NCI-H1048 (cell line): Measurements from ENCODE around the gene CDC40.

ENCODE experiments used
- DNase-seq: peaks from one replicate; lab custom pipeline; 2025; lab: John Stamatoyannopoulos, UW

CDC40 gene

DNA sequence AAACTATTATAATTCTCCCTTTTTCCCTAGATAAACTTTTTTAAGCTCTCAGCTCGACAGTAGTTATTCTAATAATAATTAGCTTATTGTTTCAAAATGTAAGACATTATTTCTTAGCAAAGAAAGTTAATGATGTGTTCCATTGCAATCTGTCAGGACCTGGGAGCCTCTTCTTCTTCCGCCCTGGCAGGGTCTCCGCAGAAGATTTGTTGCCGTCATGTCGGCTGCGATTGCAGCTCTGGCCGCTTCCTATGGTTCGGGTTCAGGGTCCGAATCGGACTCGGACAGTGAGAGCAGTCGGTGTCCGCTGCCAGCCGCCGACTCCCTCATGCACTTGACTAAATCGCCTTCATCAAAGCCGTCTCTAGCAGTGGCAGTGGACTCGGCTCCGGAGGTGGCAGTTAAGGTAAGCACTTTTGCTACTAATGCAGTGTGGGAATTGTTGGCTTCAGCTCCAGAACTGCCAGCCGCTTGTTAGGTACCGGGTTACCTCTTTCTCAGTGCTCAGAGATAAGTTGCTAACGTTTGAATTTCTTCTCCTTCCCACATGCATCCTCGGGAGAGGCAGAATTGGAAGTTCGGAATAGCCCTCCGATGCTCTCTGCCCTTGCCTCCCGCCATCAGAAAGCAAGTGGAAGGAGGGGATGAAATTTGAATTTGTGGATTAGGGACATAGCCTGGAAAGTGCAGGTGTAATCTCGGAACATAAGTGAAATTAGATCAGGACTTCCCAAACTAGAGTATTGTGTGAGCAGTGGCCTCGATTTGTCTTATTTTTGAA, at the start of gene CDC40:
Gene CDC40, plus strand, starts transcription at position 200 of the 781 bp plus-strand sequence. Its CDS starts 18 bp downstream, at position 218.
- DNase-seq = no peak

DNA sequence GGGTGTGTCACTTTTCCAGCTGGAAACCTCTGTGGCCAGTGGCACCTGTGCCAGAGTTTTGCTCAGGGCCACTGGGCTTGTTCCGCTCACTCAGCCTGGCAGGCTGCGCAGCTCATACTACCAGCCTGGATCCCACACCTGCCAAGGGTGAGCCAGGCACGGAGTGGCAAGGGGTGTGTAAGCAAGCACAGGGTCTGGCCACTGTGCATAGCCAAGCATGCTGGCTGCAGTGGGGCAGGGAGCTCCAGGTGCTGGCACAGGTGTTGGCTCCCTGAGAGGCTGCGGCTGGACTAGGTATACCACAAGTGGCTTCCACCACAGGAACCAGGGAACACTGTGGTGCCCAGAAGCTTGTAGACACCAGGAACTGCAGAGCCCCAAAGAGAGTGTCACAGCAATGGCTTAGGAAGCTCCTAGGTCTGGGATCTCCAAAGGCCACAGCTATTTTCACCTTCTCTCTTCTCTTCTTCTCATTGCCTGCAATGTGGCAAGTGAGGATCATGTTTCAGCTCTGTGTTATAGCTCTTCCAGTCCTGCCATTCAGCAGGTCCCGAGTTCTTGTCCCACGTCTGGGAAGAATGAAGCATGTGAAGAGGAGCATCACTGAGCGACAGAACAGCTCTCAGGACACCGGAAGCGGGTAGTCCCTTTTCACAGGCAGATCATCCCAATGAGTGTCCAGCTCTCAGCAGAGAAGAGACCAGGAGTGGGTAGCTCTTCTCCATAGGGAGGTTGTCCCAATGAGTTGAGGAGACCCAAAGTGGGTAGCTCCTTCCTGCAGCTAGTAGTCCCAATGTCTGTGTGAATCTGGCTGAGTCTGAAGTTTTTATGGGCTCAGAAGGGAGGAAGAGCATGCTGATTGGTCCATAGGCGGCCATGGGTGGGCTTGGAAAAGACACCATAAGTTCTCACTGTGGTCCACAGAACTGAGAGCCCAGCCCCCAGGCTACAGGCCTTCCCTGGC, 42.0 kb upstream of the CDC40 start:
- no peak for DNase-seq

DNA sequence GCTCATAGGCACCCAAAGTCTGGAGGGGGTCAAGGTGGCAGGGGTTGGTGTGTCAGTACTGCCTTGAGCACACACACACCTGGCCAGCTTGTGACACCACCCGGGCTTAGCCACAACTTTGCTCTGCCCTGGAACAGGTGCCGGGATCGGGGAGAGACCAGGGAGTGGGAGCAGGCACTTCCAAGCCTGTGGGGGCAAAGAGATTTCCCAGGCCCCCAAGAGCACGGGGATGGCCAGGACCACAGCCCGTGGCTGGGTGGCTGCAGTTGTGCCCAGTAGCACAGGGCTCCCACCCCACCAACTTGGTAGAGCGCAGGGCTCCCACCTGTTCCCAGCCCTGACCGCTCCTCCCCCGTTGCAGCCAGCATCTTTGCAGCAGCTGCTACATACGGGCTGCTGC, 41.2 kb upstream of the CDC40 start:
- no peak for DNase-seq

DNA sequence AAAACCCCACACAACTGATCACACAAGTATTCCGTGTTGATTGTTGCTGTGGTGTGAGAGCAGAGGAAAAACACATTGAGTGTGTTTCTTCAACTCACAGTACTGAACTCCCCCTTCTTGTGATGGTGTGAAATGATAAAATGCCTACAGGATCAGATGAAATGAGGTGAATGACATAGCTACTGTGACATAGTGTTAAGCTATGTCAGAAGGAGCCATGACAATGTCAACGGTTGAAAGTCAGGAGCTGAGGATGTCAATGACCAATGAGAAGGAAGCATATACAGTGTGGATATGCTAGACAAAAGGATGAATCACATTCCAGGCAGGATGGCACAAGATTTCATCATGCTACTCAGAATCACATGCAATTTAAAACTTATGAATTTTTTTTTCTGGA, 39.6 kb upstream of the CDC40 start:
- DNase-seq = no peak

DNA sequence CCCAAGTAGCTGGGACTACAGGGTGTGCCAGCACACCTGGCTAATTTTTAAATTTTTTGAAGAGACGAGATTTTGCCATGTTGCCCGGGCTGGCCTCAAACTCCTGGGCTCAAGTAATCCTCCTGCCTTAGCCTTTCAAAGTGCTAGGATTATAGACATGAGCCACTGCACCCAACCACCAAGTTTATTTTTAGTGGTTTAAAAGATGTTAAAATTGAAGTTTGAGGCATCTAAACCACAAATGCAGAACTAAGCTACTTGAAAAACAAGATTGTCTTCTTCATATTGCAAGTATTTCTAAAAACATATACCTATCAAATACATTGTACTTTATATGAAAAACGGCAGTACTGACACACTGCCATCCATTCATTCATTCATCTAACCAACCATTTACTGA, 32.4 kb upstream of the CDC40 start:
- DNase-seq = no peak

DNA sequence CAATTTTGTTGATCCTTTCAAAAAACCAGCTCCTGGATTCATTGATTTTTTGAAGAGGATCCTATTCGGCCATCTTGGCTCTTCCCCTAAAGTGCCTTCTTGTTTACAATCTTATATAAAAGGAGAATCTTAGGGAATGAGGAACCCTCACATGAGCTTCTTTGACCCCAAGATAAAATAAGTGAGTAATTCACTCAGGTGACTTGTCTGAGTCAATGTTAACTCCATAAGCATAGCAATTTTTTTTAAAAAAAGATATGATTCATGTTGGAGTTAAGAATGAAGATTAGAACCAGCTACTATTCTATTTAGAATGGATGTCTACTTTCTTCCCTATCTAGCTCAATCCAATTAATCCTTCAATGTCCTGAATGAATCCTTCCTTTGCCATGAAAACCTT, 21.7 kb upstream of the CDC40 start:
- DNase-seq = no peak

DNA sequence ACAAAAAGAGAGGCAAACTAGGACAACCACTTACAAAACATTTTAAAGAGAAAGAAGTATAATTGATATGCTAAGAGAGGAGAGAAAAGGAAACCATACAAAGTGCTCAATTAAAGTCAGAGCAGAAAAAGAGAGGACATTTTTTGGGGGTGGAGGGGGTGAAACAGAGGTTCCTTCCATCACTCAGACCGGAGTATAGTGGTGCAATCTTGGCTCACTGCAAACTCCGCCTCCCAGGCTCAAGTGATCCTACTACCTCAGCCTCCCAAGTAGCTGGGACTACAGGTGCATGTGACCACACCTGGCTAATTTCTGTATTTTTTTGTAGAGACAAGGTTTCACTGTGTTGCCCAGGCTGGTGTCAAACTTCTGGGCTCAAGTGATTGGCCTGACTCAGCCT, 10.1 kb upstream of the CDC40 start:
- no peak for DNase-seq

DNA sequence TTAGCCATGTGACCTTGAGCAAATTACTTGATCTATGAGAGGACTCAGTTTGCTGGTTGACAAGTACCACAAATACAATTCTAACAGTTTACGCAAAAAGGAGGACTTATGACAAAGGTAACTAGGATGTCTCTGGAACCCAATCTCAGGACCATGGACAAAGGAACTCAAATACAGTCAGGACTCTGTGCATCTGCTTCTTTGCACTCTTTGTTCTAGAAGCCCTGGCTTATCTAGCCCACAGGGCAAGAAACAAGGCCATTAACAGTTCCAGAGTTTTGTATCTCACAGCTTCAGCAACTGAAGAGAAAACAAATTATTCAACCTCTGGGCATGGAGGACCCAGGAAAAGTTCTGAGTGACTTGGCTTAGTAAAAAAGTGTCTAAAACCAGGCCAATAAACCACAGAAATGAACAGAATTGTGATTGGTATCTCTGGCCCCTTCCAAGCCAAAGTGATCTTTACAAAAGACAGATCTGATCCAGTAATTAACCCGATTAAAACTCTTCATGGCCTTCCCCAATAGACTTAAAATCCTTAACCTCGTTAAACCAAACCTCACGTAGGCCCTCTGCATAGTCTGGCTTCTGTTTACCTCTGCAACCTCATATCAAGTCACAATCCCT, 6.6 kb upstream of the CDC40 start:
- DNase-seq = no peak

DNA sequence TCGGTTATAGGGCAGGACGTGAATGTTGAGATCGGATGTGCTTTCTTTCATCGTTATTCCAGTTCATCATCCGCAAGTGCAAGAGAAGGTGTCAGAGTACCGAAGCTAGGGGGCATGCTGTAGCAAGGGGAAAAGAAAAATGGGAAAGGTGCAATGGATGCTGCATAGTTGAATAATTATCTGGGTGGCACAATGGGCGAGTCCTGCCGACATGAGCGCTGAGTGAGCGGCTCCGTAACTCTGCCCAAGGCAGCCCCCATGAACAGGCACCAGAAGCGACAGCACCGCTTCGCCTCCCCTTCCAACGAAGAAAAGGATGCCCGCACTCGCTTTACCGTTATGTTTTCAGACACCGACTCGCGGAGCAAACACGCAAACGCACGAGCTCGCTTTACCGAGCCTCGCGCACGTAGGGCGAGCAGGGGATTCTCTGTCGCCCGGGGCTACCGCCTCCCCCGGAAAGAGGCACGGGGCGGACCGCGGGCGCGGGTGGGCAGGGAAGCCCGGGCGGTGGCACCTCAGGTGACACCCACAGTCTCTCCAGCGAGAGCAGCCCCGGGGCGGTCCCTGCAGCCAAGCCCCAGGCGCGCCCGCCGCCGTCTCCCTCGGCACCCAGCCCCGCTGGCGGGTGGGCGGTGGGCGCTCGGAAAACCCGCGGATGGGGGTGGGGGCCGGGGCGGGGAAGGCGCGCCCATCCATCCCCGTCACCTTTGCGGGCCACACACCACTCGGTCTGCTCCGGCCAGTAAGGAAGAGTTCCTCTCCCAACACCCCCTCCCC, 1.4 kb upstream of the CDC40 start:
- DNase-seq = peak; percentile 20

DNA sequence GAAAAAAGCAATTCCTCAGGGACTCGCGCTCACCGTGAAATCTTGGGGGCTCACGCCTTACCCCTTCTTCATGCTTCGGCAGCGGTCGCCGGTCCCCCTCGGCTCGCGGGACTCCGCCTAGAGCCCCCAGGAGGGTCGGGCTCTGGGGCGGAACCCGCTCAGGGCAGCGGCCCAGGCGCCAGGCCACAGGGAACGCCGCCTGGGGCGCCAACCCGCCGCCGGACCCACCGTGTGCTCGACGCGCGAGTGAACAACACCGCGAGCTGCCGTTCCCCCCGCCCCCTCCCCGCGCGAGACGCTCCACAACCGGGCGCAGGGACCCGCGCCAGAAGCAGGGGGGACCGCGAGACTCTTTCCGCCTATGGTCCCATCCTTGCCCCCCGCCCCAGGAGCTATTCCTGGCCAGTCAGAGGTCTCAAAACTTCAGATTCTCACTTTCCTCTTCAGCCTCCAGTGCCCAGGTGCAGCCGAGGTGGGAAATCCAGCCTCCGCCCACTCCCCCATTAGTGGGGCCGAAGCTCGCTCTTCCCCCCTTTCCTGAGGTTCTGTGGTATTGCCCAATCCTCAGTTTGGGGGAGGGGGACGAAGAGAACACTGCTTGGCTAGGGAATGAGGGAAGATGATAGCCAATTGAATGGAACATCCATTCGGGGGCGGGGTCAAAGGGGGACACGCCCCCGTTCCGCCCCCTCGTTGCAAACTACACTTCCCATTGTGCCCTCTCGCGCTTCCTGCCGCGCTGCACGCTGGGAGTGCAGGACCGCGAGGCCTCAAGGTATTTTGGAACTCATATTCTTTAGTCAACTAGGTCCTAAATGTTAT, 610 bp upstream of the CDC40 start, which contains the start of gene WASF1:
Gene WASF1, minus strand, starts transcription at position 265 of the 822 bp plus-strand sequence. CDS start 52,069 bp downstream, outside the sequence.
- peak; percentile 89 for DNase-seq

DNA sequence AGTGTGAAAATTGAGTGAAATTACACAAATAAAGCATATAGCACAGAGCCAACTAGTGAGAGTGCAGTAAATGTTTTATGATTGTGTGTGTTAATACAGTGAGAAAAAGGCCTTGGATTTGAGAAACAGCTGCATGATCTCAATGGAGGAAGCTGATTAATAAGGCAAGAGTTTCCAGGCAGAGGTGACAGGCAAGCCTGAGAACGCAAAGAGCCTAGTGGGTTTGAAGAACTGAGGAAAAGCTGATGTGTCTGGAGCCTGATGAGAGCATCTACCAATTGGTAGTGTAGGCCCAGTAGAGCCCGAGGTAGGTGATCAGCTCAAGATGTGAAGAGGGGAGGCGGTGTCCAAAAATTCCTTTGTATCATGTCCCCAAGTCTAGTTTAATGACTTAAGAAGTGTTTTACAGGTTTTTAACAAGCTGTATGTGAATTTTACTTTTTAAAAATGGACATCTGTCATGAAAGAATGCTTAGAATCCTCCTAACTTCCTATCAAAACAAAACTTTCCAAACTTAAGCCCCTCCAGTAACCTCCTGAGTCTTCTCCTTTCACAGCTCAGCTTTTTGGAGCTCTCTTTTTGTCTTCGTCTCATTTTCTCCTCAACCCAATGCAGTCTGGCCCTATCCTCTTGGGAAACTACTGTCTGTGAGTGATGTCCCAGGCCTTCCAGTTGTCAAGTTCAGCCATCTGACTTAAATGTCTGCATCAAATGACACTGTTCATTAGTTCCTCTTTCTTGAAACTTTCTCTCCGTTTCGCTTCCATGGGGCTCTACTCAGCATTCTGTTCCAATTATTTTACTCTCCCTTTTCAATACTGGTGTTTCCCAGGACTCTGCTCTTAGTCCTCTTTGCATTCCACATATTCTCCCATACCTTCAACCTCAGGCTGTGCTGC, 1.2 kb downstream of the CDC40 start:
- DNase-seq = no peak

DNA sequence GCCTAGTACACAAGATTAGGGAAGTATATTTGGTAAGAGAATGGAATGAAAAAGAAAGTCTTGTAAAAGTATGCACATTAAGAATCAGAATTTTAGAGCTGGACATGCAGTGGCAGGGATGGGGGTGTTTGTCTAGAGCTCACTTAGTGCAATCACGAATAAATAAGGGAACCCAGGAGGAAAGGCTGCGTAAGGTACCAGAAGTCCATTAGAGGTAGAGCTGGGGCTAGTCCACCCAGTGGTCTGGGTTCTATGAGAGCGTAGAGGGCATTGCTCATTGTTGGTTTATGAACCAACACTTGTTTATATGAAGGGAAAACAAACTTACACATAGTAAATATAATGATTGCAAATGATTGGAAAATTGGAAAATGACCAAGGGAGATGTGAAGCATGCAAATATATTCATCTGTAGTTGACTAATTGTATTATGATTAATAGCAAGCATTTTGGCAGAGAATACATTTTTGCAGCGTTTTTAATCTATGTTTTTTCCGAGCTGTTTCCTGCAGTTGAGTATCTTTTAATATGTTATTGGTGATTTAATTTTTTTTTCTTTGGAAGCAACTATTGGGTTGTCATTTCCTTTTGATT, 3.2 kb downstream of the CDC40 start:
- DNase-seq = no peak

DNA sequence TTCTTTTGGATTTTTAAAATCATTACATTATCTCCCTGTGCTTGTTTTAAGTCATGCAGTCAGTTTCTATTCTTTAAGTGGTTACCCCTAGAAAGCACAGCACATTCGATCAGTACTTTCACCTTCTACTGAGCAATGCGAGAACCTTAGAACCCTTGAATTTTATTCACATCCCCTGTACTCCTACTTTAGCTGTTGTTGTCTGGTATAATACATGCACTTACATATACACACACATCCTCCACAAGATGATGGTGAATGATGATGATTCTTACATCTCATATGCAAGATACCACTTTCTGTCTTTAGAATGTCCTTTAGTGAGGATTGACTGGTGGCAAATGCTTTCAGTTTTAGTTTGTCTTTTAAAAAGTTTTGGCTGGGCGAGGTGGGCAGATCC, 5.7 kb downstream of the CDC40 start:
- DNase-seq = no peak

DNA sequence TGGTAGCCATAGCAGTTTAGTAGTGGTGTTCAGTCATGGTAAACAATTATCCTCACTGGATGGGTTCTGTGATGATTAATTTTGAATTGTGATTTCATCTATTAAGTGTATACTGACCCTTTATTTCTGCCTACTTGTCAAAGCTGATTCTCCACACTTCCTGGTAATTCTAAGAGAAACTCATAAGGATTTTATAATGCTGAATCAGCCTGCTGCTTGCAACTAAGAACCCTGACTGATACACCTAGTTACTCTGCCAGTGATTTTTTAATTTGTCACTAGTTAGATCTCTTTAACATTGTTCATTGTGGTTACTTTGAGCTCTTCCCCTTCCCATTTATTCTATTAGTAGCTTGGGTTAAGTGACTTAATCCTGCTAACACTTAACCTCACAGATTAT, 8.6 kb downstream of the CDC40 start:
- no peak for DNase-seq

DNA sequence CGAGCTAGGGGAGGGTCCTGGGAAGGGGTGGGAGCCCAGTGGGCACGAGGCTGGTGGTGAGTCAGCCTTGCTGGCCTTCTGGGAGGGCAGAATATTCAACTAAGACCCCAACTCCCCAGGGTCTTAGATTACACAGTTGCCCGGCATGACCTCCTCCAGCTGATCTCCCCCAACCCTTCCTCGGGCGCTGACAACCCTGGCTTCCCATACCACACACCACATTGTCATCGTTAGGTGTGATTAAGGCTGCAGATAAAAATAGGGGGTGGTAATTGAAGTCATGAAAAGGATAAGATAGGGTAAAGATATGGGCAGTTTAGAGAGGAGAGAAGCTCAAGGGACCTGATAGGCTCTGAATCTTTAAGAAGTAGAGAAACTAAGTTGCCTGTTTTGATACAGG, 10.5 kb downstream of the CDC40 start:
- no peak for DNase-seq

DNA sequence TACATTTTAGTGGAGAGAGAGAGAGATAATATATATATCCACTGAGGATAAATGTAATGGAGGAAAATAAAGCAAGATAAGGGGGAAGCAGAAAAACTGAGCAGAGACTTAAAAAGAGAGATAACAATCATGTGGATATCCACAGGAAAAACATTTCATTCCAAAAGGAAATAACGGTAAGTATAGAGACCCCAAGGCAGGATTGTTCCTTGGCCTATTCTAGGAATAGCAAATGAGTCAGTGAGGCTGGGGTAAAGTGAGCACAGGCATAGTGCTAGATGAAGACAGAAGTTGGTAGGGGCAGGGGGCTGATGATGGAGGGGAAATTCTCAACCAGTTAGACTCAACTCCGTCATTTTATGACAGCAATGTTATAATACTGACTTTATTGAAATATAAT, 11.2 kb downstream of the CDC40 start:
- DNase-seq = no peak

DNA sequence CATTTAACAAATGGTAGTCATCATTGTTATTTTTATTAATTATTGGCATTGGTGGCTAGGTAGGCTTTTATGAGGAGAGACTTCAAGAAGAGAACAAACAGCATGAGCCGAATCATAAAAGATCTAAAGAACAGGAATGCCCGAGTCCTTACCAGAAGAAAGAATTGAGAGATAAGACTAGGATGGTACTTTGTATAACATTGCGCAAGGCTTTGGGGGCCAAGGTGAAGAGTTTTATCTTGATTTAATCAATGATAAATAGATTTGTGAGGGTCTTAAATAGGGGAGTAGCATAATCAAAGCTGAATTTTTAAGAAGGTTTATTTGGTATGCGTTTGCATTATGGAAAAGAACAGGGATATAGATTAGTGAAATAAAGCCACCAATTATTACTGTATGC, 15.4 kb downstream of the CDC40 start:
- DNase-seq = no peak

DNA sequence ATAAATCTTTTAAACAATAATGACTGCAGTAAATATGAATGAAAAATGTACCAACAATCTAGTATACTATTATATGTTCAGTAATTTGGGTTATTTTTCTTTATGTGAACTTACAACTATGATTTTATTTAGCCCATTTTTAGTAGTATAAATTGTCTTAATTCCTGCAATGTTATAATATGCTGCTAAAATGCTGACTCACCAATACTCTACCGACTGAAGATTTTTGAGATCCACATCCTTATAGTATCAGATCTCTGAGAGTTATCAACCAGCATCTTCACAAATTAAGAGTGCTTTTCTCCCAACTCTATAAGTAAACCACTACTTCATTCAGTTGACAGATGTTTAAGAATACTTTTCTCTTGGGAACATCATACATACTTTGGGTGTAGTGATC, 16.6 kb downstream of the CDC40 start:
- no peak for DNase-seq

DNA sequence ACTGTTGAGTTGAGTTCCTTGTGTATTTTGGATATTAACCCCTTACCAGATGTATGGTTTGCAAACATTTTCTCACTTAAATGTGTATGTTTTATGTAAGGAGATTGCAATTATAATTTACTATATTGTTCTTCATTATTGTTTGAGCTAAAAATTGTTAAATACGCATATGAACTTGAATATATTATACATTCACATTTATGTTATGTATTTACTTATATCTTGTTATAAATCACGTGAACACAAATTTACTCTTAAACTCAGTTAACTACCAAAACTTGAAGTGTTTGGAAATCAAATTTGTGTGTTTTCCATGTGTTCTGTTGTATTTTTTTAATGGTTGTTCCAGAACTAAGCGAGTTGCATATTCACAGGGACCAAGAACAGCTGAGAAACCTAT, 18.3 kb downstream of the CDC40 start:
- DNase-seq = no peak
